K562 (cell line): ENCODE results near the gene SMG9. TPM values are rescaled to one million over a fixed set of nuclear protein-coding genes. Genes with fewer than 3 reads are reported as not detected.
A peak's percentile ranks its signal among the peaks of the same experiment; 100 is the strongest.

Experiments
- ATAC-seq: fragments of 200-7000 bp; cut with Tn5 transposase; 3 replicates; pipeline ENCODE4 v1.9.1; 2020; ENCODE audit warnings: moderate library complexity
- BruUV-seq: library from RNA; stranded (reverse); fragments of 400-500 nt; replicated peaks from 2 replicates; lab custom pipeline; 2021; lab: Mats Ljungman, UMichigan
- CTCF ChIA-PET: fragments of 300-600 bp; formaldehyde crosslinking; extraction: SDS; loops from one replicate; lab custom pipeline; 2021; ENCODE audit warnings: low intra/inter-chr PET ratio; lab: Yijun Ruan, JAX
- POLR2A ChIA-PET: fragments of 300-600, 350-650 bp; sonication (Branson Sonifier 250); formaldehyde crosslinking; extraction: SDS; loops from one replicate; lab custom pipeline; 2021; ENCODE audit warnings: antibody characterized with exemption, inconsistent platforms; lab: Yijun Ruan, JAX
- DNase-seq, 4 experiments: peaks; one replicate each; pipeline versions ENCODE4 v3.0.0 to v3.0.0-alpha.2; 2011 to 2018; ENCODE audit warnings: low spot score in 3 of 4, mixed read lengths in 3 of 4; ENCODE audit errors: extremely low read depth in 1 of 4
- FAIRE-seq: peaks from 2 replicates; lab custom pipeline; 2011; peaks lifted over from hg19 to GRCh38; lab: Jason Lieb, UNC
- H2AFZ ChIP-seq: 2 replicates; pipeline ENCODE4 v1.6.0; 2011; ENCODE audit warnings: low read depth, low read length, control low read depth, inconsistent platforms
- H3K27ac ChIP-seq: fragments of 200-600 bp; 3 replicates; pipeline ENCODE4 v1.8.0; 2011; ENCODE audit warnings: low read depth, mild to moderate bottlenecking, control low read depth, inconsistent platforms, low read length, moderate library complexity, mixed read lengths; ENCODE audit errors: extremely low read depth
- H3K27me3 ChIP-seq, 2 experiments: fragments of 300-600 bp in 1 of 2; 2 replicates in 1 of 2; 3 replicates in 1 of 2; pipeline versions ENCODE4 v1.6.0 to v1.8.0; 2011; ENCODE audit warnings: inconsistent platforms in 2 of 2, low read length in 2 of 2, mild to moderate bottlenecking in 1 of 2, mixed read lengths in 1 of 2, moderate library complexity in 1 of 2; ENCODE audit not compliant: control insufficient read depth in 2 of 2, insufficient read depth in 2 of 2
- H3K36me3 ChIP-seq: fragments of 300-600 bp; 3 replicates; pipeline ENCODE4 v1.8.0; 2011; ENCODE audit warnings: mild to moderate bottlenecking, low read length, inconsistent platforms; ENCODE audit not compliant: control insufficient read depth, insufficient read depth
- H3K4me1 ChIP-seq, 2 experiments: fragments of 200-600 bp in 1 of 2; replicated peaks in 1 of 2; 2 replicates in 1 of 2; 3 replicates in 1 of 2; pipeline versions ENCODE4 v1.5.1 to v1.8.0; 2011; ENCODE audit warnings: inconsistent platforms in 2 of 2, low read length in 2 of 2, mild to moderate bottlenecking in 1 of 2, mixed read lengths in 1 of 2, moderate library complexity in 1 of 2; ENCODE audit not compliant: control insufficient read depth in 2 of 2, insufficient read depth in 2 of 2
- H3K4me2 ChIP-seq: 2 replicates; pipeline ENCODE4 v1.6.1; 2011; ENCODE audit warnings: low read length, control low read depth, inconsistent platforms, mixed read lengths; ENCODE audit not compliant: insufficient read depth
- H3K4me3 ChIP-seq: fragments of 200-600 bp; sonication (generic), shearing (Covaris generic); 2 replicates; pipeline ENCODE4 v1.5.1; 2016; ENCODE audit warnings: control low read depth, inconsistent platforms
- H3K79me2 ChIP-seq: fragments of 200-600 bp; 3 replicates; pipeline ENCODE4 v1.8.0; 2011; ENCODE audit warnings: low read length, inconsistent platforms; ENCODE audit not compliant: control insufficient read depth, insufficient read depth
- H3K9ac ChIP-seq, 2 experiments: 2 replicates each; pipeline versions ENCODE4 v1.6.0 to v1.6.1; 2011; ENCODE audit warnings: low read depth in 2 of 2, low read length in 2 of 2, control low read depth in 1 of 2, inconsistent platforms in 1 of 2, mild to moderate bottlenecking in 1 of 2, mixed read lengths in 1 of 2; ENCODE audit not compliant: insufficient read depth in 1 of 2
- H3K9me1 ChIP-seq: one replicate; pipeline ENCODE4 v1.6.0; 2011; ENCODE audit warnings: inconsistent platforms, mild to moderate bottlenecking, low read length, moderate library complexity; ENCODE audit not compliant: control insufficient read depth, insufficient read depth
- H3K9me3 ChIP-seq: replicated peaks from 2 replicates; pipeline ENCODE4 v1.5.1; 2011; ENCODE audit warnings: low read depth, low read length, inconsistent platforms; ENCODE audit not compliant: control insufficient read depth, insufficient read depth
- H4K20me1 ChIP-seq: replicated peaks from 2 replicates; pipeline ENCODE4 v1.6.1; 2011; ENCODE audit warnings: low read length, inconsistent platforms, mixed read lengths; ENCODE audit not compliant: control insufficient read depth, insufficient read depth
- CTBP1 ChIP-seq: fragments of 450-650 bp; IDR thresholded peaks from 2 replicates; pipeline ENCODE4 v1.6.1; 2016; ENCODE audit warnings: borderline replicate concordance
- E2F6 ChIP-seq, 2 experiments: IDR thresholded peaks; 2 replicates each; pipeline ENCODE4 v1.6.1; 2011; ENCODE audit warnings: borderline replicate concordance in 1 of 2, control low read depth in 1 of 2, low read depth in 1 of 2, low read length in 1 of 2, mild to moderate bottlenecking in 1 of 2, mixed read lengths in 1 of 2, moderate library complexity in 1 of 2; ENCODE audit not compliant: insufficient read depth in 1 of 2, insufficient read length in 1 of 2, poor library complexity in 1 of 2, severe bottlenecking in 1 of 2; ENCODE audit errors: extremely low read depth in 1 of 2
- EGR1 ChIP-seq: fragments of 450-650 bp; conservative IDR thresholded peaks from 2 replicates; pipeline ENCODE4 v1.6.1; 2017; ENCODE audit warnings: mild to moderate bottlenecking
- HDAC1 ChIP-seq, 2 experiments: fragments of 450-650 bp; IDR thresholded peaks; 2 replicates each; pipeline ENCODE4 v1.6.1; 2016 to 2017; ENCODE audit warnings: inconsistent platforms in 1 of 2, mild to moderate bottlenecking in 1 of 2, moderate library complexity in 1 of 2
- KDM1A ChIP-seq, 2 experiments: fragments of 450-650 bp; IDR thresholded peaks; 2 replicates each; pipeline ENCODE4 v1.6.1; 2016; ENCODE audit warnings: mild to moderate bottlenecking in 2 of 2
- NCOA2 ChIP-seq, 2 experiments: fragments of 450-650 bp; IDR thresholded peaks; 2 replicates each; pipeline ENCODE4 v1.6.1; 2018; ENCODE audit warnings: mild to moderate bottlenecking in 2 of 2, moderate library complexity in 1 of 2; ENCODE audit not compliant: partially characterized antibody in 2 of 2
- NRF1 ChIP-seq, 2 experiments: fragments of 450-650 bp; IDR thresholded peaks in 1 of 2; conservative IDR thresholded peaks in 1 of 2; 2 replicates each; pipeline ENCODE4 v1.6.1; 2014; ENCODE audit warnings: mild to moderate bottlenecking in 2 of 2
- SOX6 ChIP-seq: fragments of 450-650 bp; IDR thresholded peaks from 2 replicates; pipeline ENCODE4 v1.6.1; 2014; ENCODE audit warnings: mild to moderate bottlenecking
- ZBTB1 ChIP-seq: sonication (generic); formaldehyde crosslinking; IDR thresholded peaks from 2 replicates; pipeline ENCODE4 v1.8.1; 2023; ENCODE audit warnings: missing genetic modification reagents, low read depth, mild to moderate bottlenecking, borderline replicate concordance
- ZBTB26 ChIP-seq: fragments of 450-650 bp; formaldehyde crosslinking; IDR thresholded peaks from 2 replicates; pipeline ENCODE4 v1.4.0; 2022; ENCODE audit warnings: missing genetic modification characterization
- ZNF174 ChIP-seq: fragments of 250-450 bp; sonication (Bioruptor Pico); IDR thresholded peaks from 2 replicates; pipeline ENCODE4 v1.4.0; 2020; ENCODE audit warnings: mild to moderate bottlenecking
- ZNF316 ChIP-seq: fragments of 450-650 bp; IDR thresholded peaks from 2 replicates; pipeline ENCODE4 v1.6.1; 2016
- WGBS: fragments of 100-300 bp; shearing (Covaris generic); methylation state at CpG from one replicate; pipeline ENCODE4 v1.1.6; 2016; ENCODE audit warnings: low coverage, mixed read lengths; ENCODE audit not compliant: insufficient coverage; ENCODE audit errors: missing lambda C conversion rate; 5-methylcytosine and 5-hydroxymethylcytosine counted together
- in situ Hi-C: fragments of 300-500 bp; cut with MboI; formaldehyde crosslinking; loops from 4 replicates; pipeline ENCODE4 v1.15.0; 2018; ENCODE audit warnings: inconsistent platforms, mixed read lengths
- intact Hi-C: fragments of 100-400 bp; cut with micrococcal nuclease; formaldehyde crosslinking; loops from 2 replicates; pipeline ENCODE4 v1.14.2; 2022
- polyA plus RNA-seq, 8 experiments: library from polyadenylated mRNA; depleted of rRNA in 4 of 8; stranded (reverse) in 5 of 8; unstranded in 3 of 8; fragments of >200 nt; fragmentation: Nextera tagmentation in 2 of 8; fragmentation: Illumina TruSeq in 1 of 8; extraction: Ambion mirVana in 2 of 8; extraction: Trizol in 1 of 8; gene quantifications; 2 replicates each; pipeline versions ENCODE4 v1.2.1 to v1.2.3, GENCODE V29; 2011 to 2014; ENCODE audit warnings: inconsistent platforms in 1 of 8, missing spikeins in 1 of 8
- total RNA-seq, 7 experiments: library from RNA; depleted of rRNA in 6 of 7; stranded (reverse); fragments of >200 nt in 6 of 7; fragmentation: Illumina TruSeq in 2 of 7; extraction: Trizol in 2 of 7; gene quantifications; 2 replicates each; pipeline versions ENCODE4 v1.2.1 to v1.2.3, GENCODE V29; 2011 to 2021; ENCODE audit warnings: low replicate concordance in 1 of 7
- TF ChIP-seq, protein P1 (sequence below): fragments of 450-650 bp; IDR thresholded peaks from 2 replicates; pipeline ENCODE4 v1.6.1; 2018; ENCODE audit warnings: mild to moderate bottlenecking, low read depth; ENCODE audit not compliant: partially characterized antibody
- TF ChIP-seq, protein P2 (sequence below): sonication (generic); formaldehyde crosslinking; IDR thresholded peaks from 2 replicates; pipeline ENCODE4 v1.8.0; 2022; ENCODE audit warnings: mild to moderate bottlenecking, missing genetic modification reagents, borderline replicate concordance

Gene SMG9
- total and polyA plus RNA-seq, 9 of the 15 experiments (the other 6 are each of a cell fraction or from before 2014, with no cell fraction given), result 1.7 to 79.7 (median 40.2) TPM

DNA sequence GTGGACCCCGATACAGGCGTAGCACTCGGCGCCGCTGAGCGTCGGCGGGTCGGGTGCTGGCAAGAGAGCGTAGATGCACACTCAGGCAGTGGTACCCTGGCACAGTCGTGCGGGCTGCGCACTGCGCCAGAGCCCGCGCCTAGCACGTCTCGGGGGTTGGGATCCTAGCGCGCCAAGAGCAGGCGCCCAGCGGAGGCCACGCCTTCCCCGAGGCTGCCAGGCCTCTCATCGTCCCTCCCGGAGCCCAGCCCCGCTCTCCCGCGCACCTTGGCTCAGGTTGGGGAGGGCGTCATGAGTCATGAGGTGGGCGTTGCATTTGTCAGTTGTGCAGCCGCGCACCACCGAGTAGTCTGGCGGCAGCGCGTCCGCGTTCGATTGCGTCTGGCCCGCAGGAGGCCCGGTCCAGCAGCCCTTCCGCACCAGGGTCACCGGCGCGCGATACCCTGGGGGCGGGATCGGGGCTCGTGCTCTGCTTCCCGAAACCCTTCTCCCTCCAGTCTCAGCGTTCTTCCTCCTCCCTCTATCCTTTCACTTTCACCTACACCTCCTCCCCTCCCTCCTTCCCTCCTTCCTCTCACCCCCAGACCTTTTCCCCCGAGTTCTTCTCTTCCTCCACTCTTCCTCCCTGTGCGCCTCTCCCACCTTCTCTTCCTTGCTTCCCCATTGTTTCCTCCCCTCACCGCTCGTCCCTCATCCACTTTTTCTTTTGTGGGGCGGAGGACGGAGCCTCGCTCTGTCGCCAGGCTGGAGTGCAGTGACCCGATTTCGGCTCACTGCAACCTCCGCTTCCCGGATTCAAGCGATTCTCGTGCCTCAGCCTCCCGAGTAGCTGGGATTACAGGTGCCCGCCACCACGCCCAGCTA lies 44.0 kb upstream of the SMG9 start:
- no peak for FAIRE-seq
- TF ChIP-seq NRF1 (conservative IDR thresholded peaks at IDR 0.05 in 1 of 2, IDR thresholded peaks at IDR 0.05 in 1 of 2) (peak; percentile 61 to 74), SOX6 (no peak), ZNF316 (peak; percentile 32), CTBP1 (0 out of 2 replicates have a peak, but pooled peaks have one; percentile 28), HDAC1 (IDR thresholded peaks at IDR 0.05) (peak in 1 of 2 experiments; percentile 24; a peak in 1 of 4 replicates), ZBTB26 (CRISPR knock-in tag) (0 out of 2 replicates have a peak, but pooled peaks have one; percentile 24), ZBTB1 (no peak), NCOA2 (IDR thresholded peaks at IDR 0.05; ENCODE audit: partially characterized antibody in 2 of 2) (no peak), ZNF174 (CRISPR knock-in tag) (no peak), EGR1 (peak; percentile 49), KDM1A (IDR thresholded peaks at IDR 0.05) (0 out of 4 replicates have a peak, but pooled peaks of 1 of the 2 experiments have one; percentile 7), E2F6 (IDR thresholded peaks at IDR 0.05; ENCODE audit: borderline replicate concordance in 1 of 2, extremely low read depth in 1 of 2, insufficient read depth in 1 of 2, insufficient read length in 1 of 2, low read depth in 1 of 2, low read length in 1 of 2, poor library complexity in 1 of 2, severe bottlenecking in 1 of 2) (peak; percentile 34 to 71)
- TF ChIP-seq, protein P1, sequence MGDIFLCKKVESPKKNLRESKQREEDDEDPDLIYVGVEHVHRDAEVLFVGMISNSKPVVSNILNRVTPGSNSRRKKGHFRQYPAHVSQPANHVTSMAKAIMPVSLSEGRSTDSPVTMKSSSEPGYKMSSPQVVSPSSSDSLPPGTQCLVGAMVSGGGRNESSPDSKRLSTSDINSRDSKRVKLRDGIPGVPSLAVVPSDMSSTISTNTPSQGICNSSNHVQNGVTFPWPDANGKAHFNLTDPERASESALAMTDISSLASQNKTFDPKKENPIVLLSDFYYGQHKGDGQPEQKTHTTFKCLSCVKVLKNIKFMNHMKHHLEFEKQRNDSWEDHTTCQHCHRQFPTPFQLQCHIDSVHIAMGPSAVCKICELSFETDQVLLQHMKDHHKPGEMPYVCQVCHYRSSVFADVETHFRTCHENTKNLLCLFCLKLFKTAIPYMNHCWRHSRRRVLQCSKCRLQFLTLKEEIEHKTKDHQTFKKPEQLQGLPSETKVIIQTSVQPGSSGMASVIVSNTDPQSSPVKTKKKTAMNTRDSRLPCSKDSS, result no peak
- TF ChIP-seq, protein P2, sequence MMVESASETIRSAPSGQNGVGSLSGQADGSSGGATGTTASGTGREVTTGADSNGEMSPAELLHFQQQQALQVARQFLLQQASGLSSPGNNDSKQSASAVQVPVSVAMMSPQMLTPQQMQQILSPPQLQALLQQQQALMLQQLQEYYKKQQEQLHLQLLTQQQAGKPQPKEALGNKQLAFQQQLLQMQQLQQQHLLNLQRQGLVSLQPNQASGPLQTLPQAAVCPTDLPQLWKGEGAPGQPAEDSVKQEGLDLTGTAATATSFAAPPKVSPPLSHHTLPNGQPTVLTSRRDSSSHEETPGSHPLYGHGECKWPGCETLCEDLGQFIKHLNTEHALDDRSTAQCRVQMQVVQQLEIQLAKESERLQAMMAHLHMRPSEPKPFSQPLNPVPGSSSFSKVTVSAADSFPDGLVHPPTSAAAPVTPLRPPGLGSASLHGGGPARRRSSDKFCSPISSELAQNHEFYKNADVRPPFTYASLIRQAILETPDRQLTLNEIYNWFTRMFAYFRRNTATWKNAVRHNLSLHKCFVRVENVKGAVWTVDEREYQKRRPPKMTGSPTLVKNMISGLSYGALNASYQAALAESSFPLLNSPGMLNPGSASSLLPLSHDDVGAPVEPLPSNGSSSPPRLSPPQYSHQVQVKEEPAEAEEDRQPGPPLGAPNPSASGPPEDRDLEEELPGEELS (CRISPR knock-in tag), result 0 out of 2 replicates have a peak, but pooled peaks have one; percentile 45

More for the DNA sequence above, 44.0 kb upstream of the SMG9 start:
- Histone ChIP-seq H3K9ac (peak overlapping the region in 1 of 2 experiments; percentile 75; a peak in 2 of 4 replicates), H3K4me3 (peak overlapping the region; percentile 22; the same call in 1 of the 2 replicates), H2AFZ (peak overlapping the region; percentile 85), H3K79me2 (no peaks in the 10 kb centered on the region), H3K27ac (no peak overlapping the region), H3K36me3 (no peaks in the 10 kb centered on the region), H3K9me1 (no peaks in the 10 kb centered on the region), H3K27me3 (peaks cover 6 to 11% of the 10 kb centered on the region in 2 experiments; a peak in 3 of 5 replicates), H4K20me1 (no peaks in the 10 kb centered on the region; the same call in 1 of the 2 replicates), H3K9me3 (no peaks in the 10 kb centered on the region), H3K4me2 (peak overlapping the region; percentile 73), H3K4me1 (peaks cover 0 to 22% of the 10 kb centered on the region in 2 experiments; a peak in 4 of 5 replicates)
- BruUV-seq, result no TSS peak
- CTCF ChIA-PET, result no interaction called here
- POLR2A ChIA-PET, result interaction anchor here (1.5 kb wide), 1 partner anchor 14 kb away, joined by 5 read pairs; no protein-coding TSS in a partner anchor
- 30% methylated on average over 51 of the region's 70 CpGs for WGBS
- ATAC-seq (peak; percentile 89), DNase-seq (peak in 3 of 4 experiments; percentile 70 to 81 (median 71))
- in situ Hi-C loops (no loop called here), intact Hi-C loops (no loop called here)
